Neural cell (in vitro differentiated cells): ENCODE measurements around the gene MCM3AP. TPM values are rescaled to one million over a fixed set of nuclear protein-coding genes. Genes with fewer than 3 reads are reported as not detected.

ENCODE experiments used
- H2AFZ ChIP-seq: fragments of 200-600, 300-800 bp; sonication (generic), shearing (Covaris generic); 2 replicates; pipeline ENCODE4 v1.6.0; 2014; ENCODE audit warnings: low read depth, mild to moderate bottlenecking, antibody characterized with exemption, low read length, moderate library complexity
- H3F3A ChIP-seq: fragments of 200-600 bp; shearing (Covaris generic); 2 replicates; pipeline ENCODE4 v1.6.1; 2016; ENCODE audit warnings: mild to moderate bottlenecking, moderate library complexity, mixed read lengths, antibody characterized with exemption, low read length; ENCODE audit not compliant: insufficient read depth, poor library complexity, severe bottlenecking
- H3K27ac ChIP-seq: fragments of 200-600, 300-800 bp; sonication (generic), shearing (Covaris generic); 2 replicates; pipeline ENCODE4 v1.5.1; 2014; ENCODE audit warnings: mild to moderate bottlenecking, low read length, moderate library complexity
- H3K27me3 ChIP-seq: fragments of 300-800, 200-600 bp; sonication (generic), shearing (Covaris generic); 2 replicates; pipeline ENCODE4 v1.6.0; 2014; ENCODE audit warnings: mild to moderate bottlenecking, low read depth, low read length, moderate library complexity; ENCODE audit not compliant: insufficient read depth
- H3K36me3 ChIP-seq: fragments of 300-800, 200-600 bp; sonication (generic), shearing (Covaris generic); 2 replicates; pipeline ENCODE4 v1.5.1; 2014; ENCODE audit warnings: mild to moderate bottlenecking, antibody characterized with exemption, low read length, moderate library complexity; ENCODE audit not compliant: insufficient read depth
- H3K4me2 ChIP-seq: fragments of 300-800, 200-600 bp; sonication (generic), shearing (Covaris generic); 2 replicates; pipeline ENCODE4 v1.6.0; 2014; ENCODE audit warnings: mild to moderate bottlenecking, low read length
- H3K4me3 ChIP-seq: fragments of 300-800, 200-600 bp; sonication (generic), shearing (Covaris generic); 2 replicates; pipeline ENCODE4 v1.5.1; 2014; ENCODE audit warnings: mild to moderate bottlenecking, low read length, moderate library complexity
- H3K79me2 ChIP-seq: fragments of 200-600 bp; shearing (Covaris generic); replicated peaks from 2 replicates; pipeline ENCODE4 v1.6.0; 2014; ENCODE audit warnings: mild to moderate bottlenecking, low read length, moderate library complexity; ENCODE audit not compliant: insufficient read depth
- H3K9ac ChIP-seq: fragments of 300-800, 200-600 bp; sonication (generic), shearing (Covaris generic); 2 replicates; pipeline ENCODE4 v1.6.1; 2016; ENCODE audit warnings: mild to moderate bottlenecking, low read length, mixed read lengths
- H3K9me2 ChIP-seq: fragments of 200-600 bp; shearing (Covaris generic); 2 replicates; pipeline ENCODE4 v1.6.1; 2016; ENCODE audit warnings: mild to moderate bottlenecking, low read length, mixed read lengths; ENCODE audit not compliant: insufficient read depth
- H3K9me3 ChIP-seq: fragments of 200-600, 300-800 bp; sonication (generic), shearing (Covaris generic); 2 replicates; pipeline ENCODE4 v1.6.1; 2016; ENCODE audit warnings: mild to moderate bottlenecking, mixed run types, low read length, moderate library complexity, mixed read lengths
- H4K20me1 ChIP-seq: fragments of 200-600 bp; shearing (Covaris generic); 2 replicates; pipeline ENCODE4 v1.6.1; 2016; ENCODE audit warnings: mild to moderate bottlenecking, mixed run types; ENCODE audit not compliant: insufficient read depth
- CTCF ChIP-seq: fragments of 450-650 bp; IDR thresholded peaks from 2 replicates; pipeline ENCODE4 v1.5.1; 2014; ENCODE audit warnings: antibody characterized with exemption, mild to moderate bottlenecking, moderate library complexity; ENCODE audit not compliant: poor library complexity, severe bottlenecking
- EP300 ChIP-seq: fragments of 450-650 bp; conservative IDR thresholded peaks from 2 replicates; pipeline ENCODE4 v1.6.1; 2014; ENCODE audit warnings: antibody characterized with exemption, mild to moderate bottlenecking, moderate library complexity; ENCODE audit not compliant: poor library complexity, severe bottlenecking
- EZH2 ChIP-seq: fragments of 200-600, 300-800 bp; shearing (Covaris generic), sonication (generic); IDR thresholded peaks from 2 replicates; pipeline ENCODE4 v1.6.1; 2014; ENCODE audit warnings: antibody characterized with exemption, low read length, borderline replicate concordance, mild to moderate bottlenecking; ENCODE audit not compliant: insufficient read depth, poor library complexity, severe bottlenecking
- MXI1 ChIP-seq: fragments of 450-650 bp; conservative IDR thresholded peaks from 2 replicates; pipeline ENCODE4 v1.6.1; 2014; ENCODE audit warnings: antibody characterized with exemption, mild to moderate bottlenecking; ENCODE audit not compliant: poor library complexity, severe bottlenecking
- POLR2AphosphoS5 ChIP-seq: IDR thresholded peaks from 2 replicates; pipeline ENCODE4 v1.6.1; 2012
- RAD21 ChIP-seq: fragments of 450-650 bp; conservative IDR thresholded peaks from 2 replicates; pipeline ENCODE4 v1.6.1; 2014; ENCODE audit warnings: antibody characterized with exemption, mild to moderate bottlenecking, moderate library complexity
- REST ChIP-seq: IDR thresholded peaks from 2 replicates; pipeline ENCODE4 v1.6.1; 2012; ENCODE audit warnings: borderline replicate concordance
- SMC3 ChIP-seq: fragments of 450-650 bp; conservative IDR thresholded peaks from 2 replicates; pipeline ENCODE4 v1.6.1; 2014; ENCODE audit warnings: antibody characterized with exemption, mild to moderate bottlenecking, moderate library complexity; ENCODE audit not compliant: poor library complexity
- TAF1 ChIP-seq: IDR thresholded peaks from 2 replicates; pipeline ENCODE4 v1.6.1; 2012; ENCODE audit warnings: low read depth
- polyA plus RNA-seq: library from polyadenylated mRNA; depleted of rRNA; stranded (reverse); fragments of >200 nt; gene quantifications from 2 replicates; pipeline ENCODE4 v1.2.3, GENCODE V29; 2014

MCM3AP gene
- polyA plus RNA-seq, 1 donor from 2014 or later, result 74.2 TPM

GRCh38 chr21:46210378-46211136 lies 74.9 kb downstream of the MCM3AP start:
- H3K36me3 ChIP-seq, result no peaks in the 10 kb centered on the region
- no peaks in the 10 kb centered on the region for H3K79me2 ChIP-seq
- H2AFZ ChIP-seq, result no peak overlapping the region
- H3K9me2 ChIP-seq, result no peaks in the 10 kb centered on the region
- H3K4me3 ChIP-seq, result no peak overlapping the region
- no peak for TF ChIP-seq POLR2AphosphoS5
- no peak for TF ChIP-seq RAD21
- no peak for TF ChIP-seq MXI1
- TF ChIP-seq TAF1, result no peak
- no peak for TF ChIP-seq EZH2
- TF ChIP-seq EP300, result no peak
- no peak for TF ChIP-seq CTCF
- TF ChIP-seq REST, result no peak
- no peak for TF ChIP-seq SMC3
- H3F3A ChIP-seq, result no peaks in the 10 kb centered on the region
- no peak overlapping the region for H3K27ac ChIP-seq
- H4K20me1 ChIP-seq, result no peaks in the 10 kb centered on the region
- no peak overlapping the region for H3K4me2 ChIP-seq
- no peaks in the 10 kb centered on the region for H3K9me3 ChIP-seq
- no peaks in the 10 kb centered on the region for H3K27me3 ChIP-seq
- no peak overlapping the region for H3K9ac ChIP-seq

DNA sequence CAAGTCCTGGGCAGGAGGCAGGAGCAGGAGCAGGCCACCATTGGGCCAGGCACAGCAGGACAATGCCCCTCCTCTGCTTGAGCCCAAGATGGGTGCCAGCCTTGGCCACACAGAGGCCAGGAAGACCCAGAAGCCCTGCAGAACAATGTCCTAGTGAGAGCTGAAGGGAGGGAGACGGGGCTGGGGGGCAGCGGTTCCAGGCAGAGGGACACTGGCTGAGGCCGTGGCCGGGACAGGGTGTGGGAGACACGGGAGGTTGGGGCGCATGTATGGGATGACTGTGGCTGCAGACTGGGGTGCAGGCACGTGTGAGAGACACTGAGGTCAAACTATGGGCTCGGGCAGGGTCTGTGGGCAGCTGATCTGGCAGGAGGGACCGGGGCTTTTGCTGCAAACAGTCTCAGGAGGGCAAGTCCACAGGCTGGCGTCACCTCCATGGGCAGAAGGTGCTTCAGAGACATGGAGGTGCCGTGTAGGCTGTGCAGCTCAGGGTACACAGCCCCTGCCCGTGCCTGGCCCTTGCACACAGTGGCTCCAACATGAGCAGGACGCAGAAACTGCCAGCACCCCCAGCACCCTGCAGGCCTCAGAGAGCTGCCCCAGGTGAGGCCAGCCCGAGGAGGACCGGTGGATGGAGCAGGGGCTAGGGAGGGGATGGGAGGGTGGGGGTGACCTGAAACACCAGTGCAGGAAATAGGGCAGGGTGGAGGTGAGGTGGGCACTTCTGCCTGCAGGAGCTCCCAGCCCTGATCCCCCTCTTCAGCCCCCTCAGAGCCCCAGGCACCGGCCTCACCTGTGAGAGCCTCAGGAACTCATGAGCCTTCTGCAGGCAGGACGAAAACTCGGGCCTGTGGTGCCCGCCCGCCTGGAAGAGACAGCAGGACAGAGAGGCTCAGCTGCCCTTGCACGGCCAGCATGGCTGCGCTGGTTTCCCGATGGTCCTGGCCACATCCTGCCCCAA lies 76.4 kb downstream of the MCM3AP start:
- Histone ChIP-seq H3K9ac (no peak overlapping the region), H3K4me2 (no peak overlapping the region), H3K79me2 (no peaks in the 10 kb centered on the region), H3K9me2 (no peaks in the 10 kb centered on the region), H2AFZ (no peak overlapping the region), H3K27ac (no peak overlapping the region), H3K9me3 (no peaks in the 10 kb centered on the region), H4K20me1 (no peaks in the 10 kb centered on the region), H3K36me3 (no peaks in the 10 kb centered on the region), H3K4me3 (no peak overlapping the region), H3F3A (no peaks in the 10 kb centered on the region), H3K27me3 (no peaks in the 10 kb centered on the region)
- TF ChIP-seq EZH2 (no peak), MXI1 (no peak), CTCF (no peak), SMC3 (no peak), EP300 (no peak), POLR2AphosphoS5 (no peak), REST (no peak), TAF1 (no peak), RAD21 (no peak)
